ENCODE measurements around the gene SFN. TPM values are rescaled to one million over a fixed set of nuclear protein-coding genes. Genes with fewer than 3 reads are reported as not detected.

Gene SFN
- total RNA-seq, 1 experiment from 2014 or later: 245 TPM

DNA sequence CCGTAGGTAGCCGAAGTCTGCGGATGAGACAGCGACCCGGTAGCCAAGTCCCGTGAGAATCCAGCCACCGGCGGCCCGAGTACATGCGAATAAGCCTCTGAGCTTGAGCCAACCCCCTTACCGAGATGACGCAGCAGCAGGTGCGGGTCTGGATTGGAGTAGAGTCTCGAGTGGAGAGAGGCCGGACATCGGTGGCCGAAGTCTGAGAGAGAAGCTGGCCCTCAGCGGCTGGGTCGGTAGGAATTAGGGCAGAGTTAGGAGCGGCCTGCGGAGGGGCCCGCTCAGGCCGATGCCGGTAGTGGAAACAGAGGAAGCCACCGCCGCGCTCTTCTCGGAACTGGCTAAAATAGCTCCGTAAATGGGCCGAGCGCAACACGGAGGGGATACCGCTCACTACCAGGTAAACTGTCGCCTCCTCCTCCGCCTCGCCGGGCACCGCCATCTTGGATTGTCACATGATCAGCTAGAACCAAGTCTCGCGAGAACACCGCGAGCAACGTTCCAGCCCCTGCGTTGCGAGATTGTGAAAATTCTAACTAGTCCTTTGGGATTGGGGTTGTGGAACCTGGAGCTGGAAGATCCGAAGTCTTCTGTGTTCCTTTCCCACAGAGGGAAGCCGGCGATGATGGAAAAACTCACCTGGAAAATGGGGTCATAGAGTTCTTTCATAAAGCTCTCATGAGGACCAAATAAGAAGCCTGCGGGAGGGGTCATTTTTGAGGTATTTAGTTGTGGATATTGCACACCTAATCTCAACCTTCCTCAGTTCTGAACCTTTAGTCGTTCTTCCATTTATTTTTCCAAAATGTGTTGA lies 37.3 kb downstream of the SFN start, which contains the start of gene GPATCH3:
Gene GPATCH3, minus strand, starts transcription at position 467 of the 814 bp plus-strand sequence. Its CDS starts 25 bp downstream, at position 442.
- POLR2A ChIA-PET: interaction anchor here (1.0 to 2.0 kb wide), 7 partner anchors 9 to 60 kb away, joined by 3 to 17 read pairs (median 6); partner anchors contain the start of genes GPN2 and KDF1
- intact Hi-C loops (cut with micrococcal nuclease): no loop called here
- BruUV-seq (replicated peaks): TSS peak; percentile 77
- DNase-seq (ENCODE audit: low read depth, low spot score): peak; percentile 85
- CTCF ChIA-PET: interaction anchor here (0.9 kb wide), 1 partner anchor 10 kb away, joined by 3 read pairs; the partner anchor contains the start of gene GPN2
- Histone ChIP-seq H3K9ac (ENCODE audit: low read length) (peak within 1 kb of the TSS; percentile 93), H3K27ac (ENCODE audit: low read depth, low read length) (peak within 1 kb of the TSS; percentile 61), H2AFZ (ENCODE audit: low read depth, low read length, poor library complexity, severe bottlenecking) (peak within 1 kb of the TSS; percentile 91), H3K27me3 (ENCODE audit: insufficient read depth, low read length) (no peaks in the 10 kb centered on the region), H3K4me2 (ENCODE audit: low read length) (peak within 1 kb of the TSS; percentile 79), H3K4me1 (ENCODE audit: control insufficient read depth in 1 of 2, insufficient read depth in 2 of 2, low read length in 2 of 2) (peaks cover 0 to 17% of the 10 kb centered on the region in 2 experiments; a peak in 2 of 4 replicates), H3K36me3 (ENCODE audit: control insufficient read depth in 1 of 2, insufficient read depth in 2 of 2, low read length in 2 of 2) (peaks cover 9 to 11% of the 10 kb centered on the region in 2 experiments; a peak in 3 of 4 replicates), H3K9me3 (ENCODE audit: control insufficient read depth in 1 of 2, insufficient read depth in 1 of 2, low read depth in 1 of 2, low read length in 2 of 2) (no peaks in the 10 kb centered on the region), H3K4me3 (replicated peaks in 1 of 2; ENCODE audit: low read depth in 1 of 2, low read length in 2 of 2) (peak within 1 kb of the TSS; percentile 92 to 99), H4K20me1 (ENCODE audit: insufficient read depth) (no peaks in the 10 kb centered on the region), H3K79me2 (ENCODE audit: insufficient read depth, low read length) (peaks cover 32% of the 10 kb centered on the region), H3K9me2 (ENCODE audit: insufficient read depth) (no peaks in the 10 kb centered on the region)
- RAD21 ChIA-PET (ENCODE audit: low non-redundant PET in 1 of 2, low total read pairs in 2 of 2, uncharacterized antibody in 2 of 2, unreplicated experiment in 2 of 2): interaction anchor here in 1 of 2 experiments (0.7 kb wide), 1 partner anchor 91 kb away, joined by 3 read pairs; no protein-coding TSS in a partner anchor
- peak; percentile 90 for ATAC-seq
- no peak for TF ChIP-seq ZNF274 (IDR thresholded peaks at IDR 0.05; ENCODE audit: low read depth, low read length)
- no peak for TF ChIP-seq SRF (IDR thresholded peaks at IDR 0.05; ENCODE audit: low read depth)
- no peak for TF ChIP-seq RAD21 (IDR thresholded peaks at IDR 0.05; ENCODE audit: low read depth)
- TF ChIP-seq JUND (IDR thresholded peaks at IDR 0.05): no peak
- peak; percentile 85; the same call in 1 of the 2 replicates for TF ChIP-seq ZFX (IDR thresholded peaks at IDR 0.05)
- peak; percentile 92 for TF ChIP-seq POLR2AphosphoS5 (IDR thresholded peaks at IDR 0.05; ENCODE audit: low read depth, low read length)
- peak; percentile 62 for TF ChIP-seq EGR1 (IDR thresholded peaks at IDR 0.05; ENCODE audit: low read depth)
- TF ChIP-seq, protein P1, sequence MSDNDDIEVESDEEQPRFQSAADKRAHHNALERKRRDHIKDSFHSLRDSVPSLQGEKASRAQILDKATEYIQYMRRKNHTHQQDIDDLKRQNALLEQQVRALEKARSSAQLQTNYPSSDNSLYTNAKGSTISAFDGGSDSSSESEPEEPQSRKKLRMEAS (IDR thresholded peaks at IDR 0.05): peak; percentile 58
- TF ChIP-seq FOSL1 (IDR thresholded peaks at IDR 0.05; ENCODE audit: low read depth): no peak
- peak; percentile 98 for TF ChIP-seq YY1 (IDR thresholded peaks at IDR 0.05; ENCODE audit: extremely low read depth, insufficient replicate concordance, low read depth, low read length)
- TF ChIP-seq, protein P2, sequence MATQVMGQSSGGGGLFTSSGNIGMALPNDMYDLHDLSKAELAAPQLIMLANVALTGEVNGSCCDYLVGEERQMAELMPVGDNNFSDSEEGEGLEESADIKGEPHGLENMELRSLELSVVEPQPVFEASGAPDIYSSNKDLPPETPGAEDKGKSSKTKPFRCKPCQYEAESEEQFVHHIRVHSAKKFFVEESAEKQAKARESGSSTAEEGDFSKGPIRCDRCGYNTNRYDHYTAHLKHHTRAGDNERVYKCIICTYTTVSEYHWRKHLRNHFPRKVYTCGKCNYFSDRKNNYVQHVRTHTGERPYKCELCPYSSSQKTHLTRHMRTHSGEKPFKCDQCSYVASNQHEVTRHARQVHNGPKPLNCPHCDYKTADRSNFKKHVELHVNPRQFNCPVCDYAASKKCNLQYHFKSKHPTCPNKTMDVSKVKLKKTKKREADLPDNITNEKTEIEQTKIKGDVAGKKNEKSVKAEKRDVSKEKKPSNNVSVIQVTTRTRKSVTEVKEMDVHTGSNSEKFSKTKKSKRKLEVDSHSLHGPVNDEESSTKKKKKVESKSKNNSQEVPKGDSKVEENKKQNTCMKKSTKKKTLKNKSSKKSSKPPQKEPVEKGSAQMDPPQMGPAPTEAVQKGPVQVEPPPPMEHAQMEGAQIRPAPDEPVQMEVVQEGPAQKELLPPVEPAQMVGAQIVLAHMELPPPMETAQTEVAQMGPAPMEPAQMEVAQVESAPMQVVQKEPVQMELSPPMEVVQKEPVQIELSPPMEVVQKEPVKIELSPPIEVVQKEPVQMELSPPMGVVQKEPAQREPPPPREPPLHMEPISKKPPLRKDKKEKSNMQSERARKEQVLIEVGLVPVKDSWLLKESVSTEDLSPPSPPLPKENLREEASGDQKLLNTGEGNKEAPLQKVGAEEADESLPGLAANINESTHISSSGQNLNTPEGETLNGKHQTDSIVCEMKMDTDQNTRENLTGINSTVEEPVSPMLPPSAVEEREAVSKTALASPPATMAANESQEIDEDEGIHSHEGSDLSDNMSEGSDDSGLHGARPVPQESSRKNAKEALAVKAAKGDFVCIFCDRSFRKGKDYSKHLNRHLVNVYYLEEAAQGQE (IDR thresholded peaks at IDR 0.05; ENCODE audit: low read depth): no peak
- peak; percentile 72; the same call in 1 of the 2 replicates for TF ChIP-seq CEBPB (IDR thresholded peaks at IDR 0.05; ENCODE audit: low read depth)
- 0 out of 2 replicates have a peak, but pooled peaks have one; percentile 35 for TF ChIP-seq CBX3 (IDR thresholded peaks at IDR 0.05; ENCODE audit: low read depth)
- TF ChIP-seq, protein P3, sequence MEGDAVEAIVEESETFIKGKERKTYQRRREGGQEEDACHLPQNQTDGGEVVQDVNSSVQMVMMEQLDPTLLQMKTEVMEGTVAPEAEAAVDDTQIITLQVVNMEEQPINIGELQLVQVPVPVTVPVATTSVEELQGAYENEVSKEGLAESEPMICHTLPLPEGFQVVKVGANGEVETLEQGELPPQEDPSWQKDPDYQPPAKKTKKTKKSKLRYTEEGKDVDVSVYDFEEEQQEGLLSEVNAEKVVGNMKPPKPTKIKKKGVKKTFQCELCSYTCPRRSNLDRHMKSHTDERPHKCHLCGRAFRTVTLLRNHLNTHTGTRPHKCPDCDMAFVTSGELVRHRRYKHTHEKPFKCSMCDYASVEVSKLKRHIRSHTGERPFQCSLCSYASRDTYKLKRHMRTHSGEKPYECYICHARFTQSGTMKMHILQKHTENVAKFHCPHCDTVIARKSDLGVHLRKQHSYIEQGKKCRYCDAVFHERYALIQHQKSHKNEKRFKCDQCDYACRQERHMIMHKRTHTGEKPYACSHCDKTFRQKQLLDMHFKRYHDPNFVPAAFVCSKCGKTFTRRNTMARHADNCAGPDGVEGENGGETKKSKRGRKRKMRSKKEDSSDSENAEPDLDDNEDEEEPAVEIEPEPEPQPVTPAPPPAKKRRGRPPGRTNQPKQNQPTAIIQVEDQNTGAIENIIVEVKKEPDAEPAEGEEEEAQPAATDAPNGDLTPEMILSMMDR (IDR thresholded peaks at IDR 0.05 in 2 of 3, conservative IDR thresholded peaks at IDR 0.05 in 1 of 3; ENCODE audit: borderline replicate concordance in 1 of 3, insufficient read depth in 1 of 3, low read depth in 2 of 3, low read length in 2 of 3): no peak
- TF ChIP-seq, protein P4, sequence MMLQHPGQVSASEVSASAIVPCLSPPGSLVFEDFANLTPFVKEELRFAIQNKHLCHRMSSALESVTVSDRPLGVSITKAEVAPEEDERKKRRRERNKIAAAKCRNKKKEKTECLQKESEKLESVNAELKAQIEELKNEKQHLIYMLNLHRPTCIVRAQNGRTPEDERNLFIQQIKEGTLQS (IDR thresholded peaks at IDR 0.05): no peak
- peak; percentile 96 for TF ChIP-seq POLR2A (IDR thresholded peaks at IDR 0.05; ENCODE audit: borderline replicate concordance, extremely low read depth, insufficient read depth, insufficient read length)
- TF ChIP-seq SIN3A (IDR thresholded peaks at IDR 0.05; ENCODE audit: low read depth): peak; percentile 95
- TF ChIP-seq EZH2 (IDR thresholded peaks at IDR 0.05): no peak
